Fibroblast of the aortic adventitia (primary cell): ENCODE measurements around the gene PELI2. TPM values are rescaled to one million over a fixed set of nuclear protein-coding genes. Genes with fewer than 3 reads are reported as not detected.

Experiments
- DNase-seq: peaks from one replicate; pipeline ENCODE4 v3.0.0-alpha.2; 2010; ENCODE audit warnings: low read depth
- H3K4me3 ChIP-seq: 2 replicates; pipeline ENCODE4 v1.5.1; 2011; ENCODE audit warnings: low read depth, mild to moderate bottlenecking, control low read depth, low read length, moderate library complexity
- total RNA-seq: library from RNA; depleted of rRNA; stranded (reverse); fragments of >200 nt; gene quantifications from 2 replicates; pipeline ENCODE4 v1.2.3, GENCODE V29; 2012; ENCODE audit warnings: low replicate concordance
- TF ChIP-seq, protein P1 (sequence below): IDR thresholded peaks from 2 replicates; pipeline ENCODE4 v1.5.1; 2011; ENCODE audit warnings: mild to moderate bottlenecking, low read length, control low read depth, inconsistent platforms; ENCODE audit not compliant: insufficient read depth

Gene PELI2
- total RNA-seq, 1 donor, result 14.0 TPM

DNA sequence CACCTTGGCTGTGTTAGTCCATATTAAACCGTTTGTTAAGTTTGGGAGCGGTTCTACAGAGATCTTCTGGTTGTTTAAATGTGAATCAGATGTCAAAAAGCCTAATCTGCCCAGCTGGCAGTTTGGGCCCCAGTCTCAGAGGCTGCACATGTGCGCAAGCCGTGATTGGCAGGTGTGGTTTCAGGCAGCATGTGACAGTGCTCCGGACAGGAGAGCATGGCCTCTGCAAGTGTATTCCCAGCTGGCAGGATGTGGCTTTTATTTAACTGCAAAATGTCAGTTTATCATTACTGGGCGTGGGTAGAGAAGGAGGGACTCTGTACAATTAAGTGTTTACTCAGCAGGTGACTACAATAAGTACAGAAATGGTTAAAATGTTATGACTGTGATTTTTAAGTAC, 77.5 kb downstream of the PELI2 start:
- TF ChIP-seq, protein P1, sequence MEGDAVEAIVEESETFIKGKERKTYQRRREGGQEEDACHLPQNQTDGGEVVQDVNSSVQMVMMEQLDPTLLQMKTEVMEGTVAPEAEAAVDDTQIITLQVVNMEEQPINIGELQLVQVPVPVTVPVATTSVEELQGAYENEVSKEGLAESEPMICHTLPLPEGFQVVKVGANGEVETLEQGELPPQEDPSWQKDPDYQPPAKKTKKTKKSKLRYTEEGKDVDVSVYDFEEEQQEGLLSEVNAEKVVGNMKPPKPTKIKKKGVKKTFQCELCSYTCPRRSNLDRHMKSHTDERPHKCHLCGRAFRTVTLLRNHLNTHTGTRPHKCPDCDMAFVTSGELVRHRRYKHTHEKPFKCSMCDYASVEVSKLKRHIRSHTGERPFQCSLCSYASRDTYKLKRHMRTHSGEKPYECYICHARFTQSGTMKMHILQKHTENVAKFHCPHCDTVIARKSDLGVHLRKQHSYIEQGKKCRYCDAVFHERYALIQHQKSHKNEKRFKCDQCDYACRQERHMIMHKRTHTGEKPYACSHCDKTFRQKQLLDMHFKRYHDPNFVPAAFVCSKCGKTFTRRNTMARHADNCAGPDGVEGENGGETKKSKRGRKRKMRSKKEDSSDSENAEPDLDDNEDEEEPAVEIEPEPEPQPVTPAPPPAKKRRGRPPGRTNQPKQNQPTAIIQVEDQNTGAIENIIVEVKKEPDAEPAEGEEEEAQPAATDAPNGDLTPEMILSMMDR, result no peak
- H3K4me3 ChIP-seq, result no peak overlapping the region
- DNase-seq, result no peak

DNA sequence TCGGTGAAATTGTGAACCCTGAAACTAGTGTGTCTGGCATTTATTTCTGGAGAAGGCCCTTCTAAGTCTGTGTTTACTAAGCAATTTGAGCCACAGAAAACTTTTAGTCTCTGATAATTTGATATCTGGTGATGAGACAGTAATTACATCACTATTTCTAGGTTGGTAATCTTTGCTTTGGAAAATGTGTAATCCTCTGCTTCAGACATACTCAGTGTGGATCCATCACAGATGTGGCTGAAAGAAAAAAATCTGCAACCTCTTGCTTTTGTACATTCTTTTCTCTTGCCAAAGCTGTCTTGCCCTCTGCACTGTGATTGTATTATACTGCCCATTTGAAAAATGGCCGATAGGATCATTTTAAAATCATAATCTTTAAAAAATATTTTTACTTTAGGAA, 78.1 kb downstream of the PELI2 start:
- TF ChIP-seq, protein P1, result no peak
- DNase-seq, result peak; percentile 62
- no peak overlapping the region for H3K4me3 ChIP-seq

DNA sequence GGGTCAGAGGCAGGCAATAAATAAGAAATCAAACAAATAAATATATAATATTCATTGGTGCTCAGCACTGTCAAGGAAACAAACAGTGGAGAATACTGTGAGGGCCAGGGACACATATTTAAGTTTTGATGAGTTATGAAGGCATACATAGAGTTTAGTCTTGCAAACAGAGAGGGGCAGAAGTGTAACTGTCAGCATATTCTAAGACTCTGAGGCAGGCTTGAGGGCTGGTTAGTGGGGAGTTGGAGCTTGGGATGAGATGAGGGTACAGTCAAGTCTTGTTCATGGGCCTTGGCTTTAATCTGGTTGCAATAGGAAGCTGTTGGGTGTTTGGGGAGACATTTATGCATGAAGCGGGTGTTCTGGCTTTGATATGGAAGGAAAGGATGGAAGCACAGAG, 78.9 kb downstream of the PELI2 start:
- no peak for DNase-seq
- TF ChIP-seq, protein P1, result no peak
- no peak overlapping the region for H3K4me3 ChIP-seq

DNA sequence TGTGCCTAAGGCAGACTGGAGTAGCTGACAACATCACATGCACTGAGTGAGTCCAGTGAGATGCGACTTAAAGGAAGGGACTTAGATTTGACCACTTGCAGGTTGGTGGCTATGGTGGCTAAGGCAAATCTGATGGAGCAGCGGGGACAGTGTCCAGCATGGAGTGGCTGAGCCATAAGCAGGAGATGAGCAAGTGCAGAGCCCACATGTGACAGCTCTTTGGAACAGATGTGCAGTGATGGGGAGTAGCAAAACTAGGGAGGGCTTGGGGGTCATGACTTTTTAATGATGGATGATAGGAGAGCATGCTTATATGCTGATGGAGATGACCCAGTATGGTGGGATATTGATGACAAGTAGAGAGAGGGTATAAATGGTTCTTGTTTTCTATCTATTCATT, 80.2 kb downstream of the PELI2 start:
- no peak overlapping the region for H3K4me3 ChIP-seq
- no peak for DNase-seq
- TF ChIP-seq, protein P1, result no peak

DNA sequence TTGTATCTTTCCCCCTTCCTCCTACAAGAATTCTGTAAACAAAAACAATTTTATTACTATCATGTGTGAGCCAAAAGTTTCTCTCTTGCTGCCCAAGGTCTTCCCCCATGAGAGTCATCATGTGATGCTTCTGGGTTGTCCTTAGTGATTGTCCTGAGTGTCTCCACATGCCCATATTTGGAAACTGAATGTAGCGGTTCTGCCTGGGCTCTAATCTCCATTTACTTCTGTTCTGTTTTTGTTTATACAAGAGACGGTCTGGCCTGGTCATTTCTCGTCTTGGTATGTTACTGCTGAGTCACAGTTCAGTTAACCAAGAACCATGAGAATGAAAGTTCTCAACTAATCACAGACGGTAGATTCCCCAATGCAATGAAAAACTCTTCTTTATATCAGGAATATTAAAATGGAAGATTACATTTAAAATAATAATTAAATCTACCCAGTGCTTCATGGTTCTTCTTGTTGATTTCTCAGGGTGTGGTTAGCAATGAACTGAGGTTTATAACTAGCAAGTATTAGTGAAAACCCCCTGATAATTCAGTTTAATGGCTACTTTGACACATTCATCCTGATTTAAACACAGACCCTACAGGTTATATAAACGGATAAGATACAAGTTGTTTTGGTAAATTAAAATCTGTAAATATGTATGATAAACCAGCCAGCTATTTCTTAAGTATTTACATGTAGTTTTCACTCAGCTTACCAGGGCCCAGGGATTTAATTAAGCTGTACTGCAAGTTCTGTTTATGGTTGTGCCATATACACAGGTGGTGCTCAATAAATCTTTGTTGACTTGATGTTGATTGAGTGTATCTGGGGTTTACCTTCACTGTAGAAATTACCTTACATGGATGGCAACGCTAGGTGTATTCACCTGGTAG, 81.1 kb downstream of the PELI2 start:
- no peak overlapping the region for H3K4me3 ChIP-seq
- TF ChIP-seq, protein P1, result no peak
- peak; percentile 94 for DNase-seq

DNA sequence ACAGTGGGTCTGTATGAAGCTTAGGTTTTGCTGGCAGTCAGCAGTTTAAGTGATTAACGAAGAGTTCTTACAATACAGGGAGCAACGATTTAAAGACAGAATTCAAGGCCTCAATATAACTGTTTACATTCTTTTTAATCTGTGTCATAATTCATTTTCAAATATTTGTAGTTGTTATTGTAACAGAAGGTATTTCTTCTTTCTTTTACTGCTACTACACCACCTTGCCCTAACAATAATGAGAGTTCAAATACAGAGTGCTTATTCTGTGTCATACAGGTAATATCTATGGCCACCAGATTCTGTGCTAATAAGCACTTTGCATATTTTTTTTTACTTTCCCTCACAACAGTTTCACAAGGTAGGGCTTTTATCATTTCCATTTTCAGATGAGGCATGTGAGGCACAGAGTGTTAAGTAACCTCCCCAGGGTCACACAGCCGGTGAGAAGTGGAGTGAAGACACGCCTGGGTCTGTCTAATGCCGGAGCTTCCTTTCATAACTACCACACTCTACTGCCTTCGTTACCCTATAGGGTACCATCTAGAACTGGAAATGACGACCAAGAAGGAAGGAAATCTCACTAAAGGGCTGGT, 81.9 kb downstream of the PELI2 start:
- TF ChIP-seq, protein P1, result no peak
- H3K4me3 ChIP-seq, result no peak overlapping the region
- DNase-seq, result no peak
